Measurements from ENCODE around the gene ZNF441.
"Not testable (repeated sequence)": the region's sequence is repeated elsewhere in the genome, so short reads cannot be mapped to it uniquely, and the experiment has no call there.

ZNF441 gene

GRCh38 chr19:11766597-11767591 is at the start of gene ZNF441:
Gene ZNF441, plus strand, starts transcription at chr19:11767000. Its CDS starts 194 bp downstream, at chr19:11767194.
- peak; percentile 98 for DNase-seq

- no peak for DNase-seq
These were observed 45.1 kb upstream of the ZNF441 start for GRCh38 chr19:11721681-11722080.

GRCh38 chr19:11722414-11722813 is 44.4 kb upstream of the ZNF441 start:
- no peak for DNase-seq

GRCh38 chr19:11729586-11729985 is 37.2 kb upstream of the ZNF441 start:
- DNase-seq: no peak

GRCh38 chr19:11735375-11735774 is 31.4 kb upstream of the ZNF441 start:
- no peak for DNase-seq

- DNase-seq: peak; percentile 3
These were observed 30.1 kb upstream of the ZNF441 start for GRCh38 chr19:11736696-11737095.

GRCh38 chr19:11737964-11738745 is 28.6 kb upstream of the ZNF441 start:
- peak; percentile 80 for DNase-seq

- peak; percentile 97 for DNase-seq
These were observed 27.8 kb upstream of the ZNF441 start, which contains the start of gene ZNF823 for GRCh38 chr19:11738746-11739620. Gene ZNF823, minus strand, starts transcription at chr19:11738946. Its CDS starts 127 bp downstream, at chr19:11738819.

- no peak for DNase-seq
These were observed 20.9 kb upstream of the ZNF441 start for GRCh38 chr19:11745869-11746268.

GRCh38 chr19:11747277-11747676 is 19.5 kb upstream of the ZNF441 start:
- no peak for DNase-seq

- DNase-seq: no peak
These were observed 17.0 kb upstream of the ZNF441 start for GRCh38 chr19:11749751-11750150.

GRCh38 chr19:11752244-11752736 is 14.5 kb upstream of the ZNF441 start:
- no peak for DNase-seq

- DNase-seq: no peak
These were observed 12.1 kb upstream of the ZNF441 start for GRCh38 chr19:11754663-11755062.

GRCh38 chr19:11756965-11757364 is 9.8 kb upstream of the ZNF441 start:
- DNase-seq: no peak

GRCh38 chr19:11759805-11760204 is 7.0 kb upstream of the ZNF441 start:
- DNase-seq: no peak

GRCh38 chr19:11763117-11763516 is 3.7 kb upstream of the ZNF441 start:
- no peak for DNase-seq

GRCh38 chr19:11763611-11764010 is 3.2 kb upstream of the ZNF441 start:
- no peak for DNase-seq

- DNase-seq: peak; percentile 68
These were observed 883 bp downstream of the ZNF441 start for GRCh38 chr19:11767633-11768133.

- no peak for DNase-seq
These were observed 3.2 kb downstream of the ZNF441 start for GRCh38 chr19:11769995-11770394.

GRCh38 chr19:11771520-11771919 is 4.7 kb downstream of the ZNF441 start:
- DNase-seq: not testable (repeated sequence)

- DNase-seq: not testable (repeated sequence)
These were observed 9.9 kb downstream of the ZNF441 start for GRCh38 chr19:11776669-11777068.

- no peak for DNase-seq
These were observed 13.7 kb downstream of the ZNF441 start for GRCh38 chr19:11780431-11781020.
